ENCODE data around the gene STON2. TPM values are rescaled to one million over a fixed set of nuclear protein-coding genes. Genes with fewer than 3 reads are reported as not detected.
A peak's percentile ranks its signal among the peaks of the same experiment; 100 is the strongest.

STON2 gene
- total and polyA plus RNA-seq, 2 of the 13 experiments (the other 11 are each of a cell fraction or from before 2014, with no cell fraction given), result 2.1 to 11.0 TPM

- TF ChIP-seq HMGXB3 (CRISPR knock-in tag; IDR thresholded peaks at IDR 0.05; ENCODE audit: borderline replicate concordance) (peak; percentile 63; the same call in 1 of the 2 replicates), PAF1 (CRISPR knock-in tag; IDR thresholded peaks at IDR 0.05) (no peak), TAF1 (CRISPR knock-in tag; IDR thresholded peaks at IDR 0.05) (no peak), HNRNPUL1 (IDR thresholded peaks at IDR 0.05; ENCODE audit: low read depth, low read length) (no peak), HMGXB4 (CRISPR knock-in tag; IDR thresholded peaks at IDR 0.05; ENCODE audit: borderline replicate concordance in 1 of 2, low read depth in 1 of 2) (no peak; a peak in 1 of 4 replicates), ZNF224 (CRISPR knock-in tag; IDR thresholded peaks at IDR 0.05) (no peak), MAFF (IDR thresholded peaks at IDR 0.05; ENCODE audit: low read depth, low read length) (peak; percentile 72), TBX3 (IDR thresholded peaks at IDR 0.05; ENCODE audit: borderline replicate concordance) (peak; percentile 94), SKIL (CRISPR knock-in tag; IDR thresholded peaks at IDR 0.05; ENCODE audit: borderline replicate concordance) (peak; percentile 59; the same call in 1 of the 2 replicates), ZNF232 (CRISPR knock-in tag; IDR thresholded peaks at IDR 0.05; ENCODE audit: borderline replicate concordance) (no peak), ZFAT (CRISPR knock-in tag; conservative IDR thresholded peaks at IDR 0.05) (no peak), ETV5 (CRISPR knock-in tag; IDR thresholded peaks at IDR 0.05; ENCODE audit: borderline replicate concordance) (peak; percentile 95), ZNF484 (CRISPR knock-in tag; IDR thresholded peaks at IDR 0.05; ENCODE audit: borderline replicate concordance, low read depth) (no peak), ATF5 (CRISPR knock-in tag; IDR thresholded peaks at IDR 0.05; ENCODE audit: low read depth) (no peak), ZNF354B (CRISPR knock-in tag; IDR thresholded peaks at IDR 0.05) (no peak), ZNF557 (CRISPR knock-in tag; IDR thresholded peaks at IDR 0.05) (0 out of 2 replicates have a peak, but pooled peaks have one; percentile 26), ZNF468 (CRISPR knock-in tag; IDR thresholded peaks at IDR 0.05) (no peak), TCF7L2 (IDR thresholded peaks at IDR 0.05; ENCODE audit: low read depth, low read length) (no peak)
Measured at GRCh38 chr14:81303258-81303935, 96.7 kb downstream of the STON2 start (continued).
